Measurements from ENCODE around the gene PRICKLE2. TPM values are rescaled to one million over a fixed set of nuclear protein-coding genes. Genes with fewer than 3 reads are reported as not detected.

Gene PRICKLE2
- total RNA-seq, 1 experiment from 2014 or later: 4.2 TPM

DNA sequence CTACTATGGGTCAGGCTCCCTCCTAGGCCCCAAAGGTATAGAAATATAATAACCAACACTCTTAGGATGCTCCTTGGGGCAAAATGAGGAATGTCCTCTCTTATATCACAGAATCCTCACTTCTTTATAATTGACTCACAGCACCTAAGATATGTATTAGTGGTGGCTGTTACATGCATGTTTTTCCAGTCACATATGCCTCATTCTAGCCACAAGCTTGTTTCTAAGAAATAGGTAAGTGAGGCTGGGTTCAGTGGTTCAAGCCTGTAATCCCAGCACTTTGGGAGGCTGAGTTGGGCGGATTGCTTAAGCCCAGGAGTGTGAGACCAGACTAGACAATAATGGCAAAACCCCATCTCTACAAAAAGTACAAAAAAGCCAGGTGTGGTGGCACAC lies 144.0 kb downstream of the PRICKLE2 start:
- TF ChIP-seq, protein P1, sequence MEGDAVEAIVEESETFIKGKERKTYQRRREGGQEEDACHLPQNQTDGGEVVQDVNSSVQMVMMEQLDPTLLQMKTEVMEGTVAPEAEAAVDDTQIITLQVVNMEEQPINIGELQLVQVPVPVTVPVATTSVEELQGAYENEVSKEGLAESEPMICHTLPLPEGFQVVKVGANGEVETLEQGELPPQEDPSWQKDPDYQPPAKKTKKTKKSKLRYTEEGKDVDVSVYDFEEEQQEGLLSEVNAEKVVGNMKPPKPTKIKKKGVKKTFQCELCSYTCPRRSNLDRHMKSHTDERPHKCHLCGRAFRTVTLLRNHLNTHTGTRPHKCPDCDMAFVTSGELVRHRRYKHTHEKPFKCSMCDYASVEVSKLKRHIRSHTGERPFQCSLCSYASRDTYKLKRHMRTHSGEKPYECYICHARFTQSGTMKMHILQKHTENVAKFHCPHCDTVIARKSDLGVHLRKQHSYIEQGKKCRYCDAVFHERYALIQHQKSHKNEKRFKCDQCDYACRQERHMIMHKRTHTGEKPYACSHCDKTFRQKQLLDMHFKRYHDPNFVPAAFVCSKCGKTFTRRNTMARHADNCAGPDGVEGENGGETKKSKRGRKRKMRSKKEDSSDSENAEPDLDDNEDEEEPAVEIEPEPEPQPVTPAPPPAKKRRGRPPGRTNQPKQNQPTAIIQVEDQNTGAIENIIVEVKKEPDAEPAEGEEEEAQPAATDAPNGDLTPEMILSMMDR (IDR thresholded peaks at IDR 0.05; ENCODE audit: insufficient read depth in 1 of 2, low read depth in 1 of 2, low read length in 1 of 2, severe bottlenecking in 1 of 2, unreplicated experiment in 1 of 2): no peak
- H3K27ac Mint-ChIP-seq (ENCODE audit: unreplicated experiment): no peak overlapping the region
- no peak overlapping the region for H3K4me3 Mint-ChIP-seq (ENCODE audit: unreplicated experiment)
- no peaks in the 10 kb centered on the region for H3K36me3 ChIP-seq (ENCODE audit: control insufficient read depth, insufficient read depth, low read length)
- H3K27me3 Mint-ChIP-seq (ENCODE audit: insufficient read depth, unreplicated experiment): no peaks in the 10 kb centered on the region
- DNase-seq: no peak
- CTCF ChIA-PET: no interaction called here
- no peaks in the 10 kb centered on the region for H3K36me3 Mint-ChIP-seq (ENCODE audit: insufficient read depth, unreplicated experiment)
- no peaks in the 10 kb centered on the region for H3K9me3 Mint-ChIP-seq (ENCODE audit: unreplicated experiment)
- intact Hi-C loops (cut with micrococcal nuclease; ENCODE audit: unreplicated experiment): no loop called here
- BruUV-seq (replicated peaks): no TSS peak
- no peak overlapping the region for H3K4me3 ChIP-seq (ENCODE audit: low read depth, low read length)
- H3K4me1 ChIP-seq: peaks cover 19% of the 10 kb centered on the region; the same call in 1 of the 2 replicates
- H3K27me3 ChIP-seq (replicated peaks; ENCODE audit: control insufficient read depth, insufficient read depth, low read length): no peaks in the 10 kb centered on the region
- no peaks in the 10 kb centered on the region for H3K4me1 Mint-ChIP-seq (ENCODE audit: low read depth, unreplicated experiment)
- POLR2A ChIA-PET: no interaction called here
- no peaks in the 10 kb centered on the region for H3K9me3 ChIP-seq

GRCh38 chr3:64080616-64081234 lies 144.5 kb downstream of the PRICKLE2 start:
- no peaks in the 10 kb centered on the region for H3K36me3 ChIP-seq (ENCODE audit: control insufficient read depth, insufficient read depth, low read length)
- CTCF ChIA-PET: no interaction called here

DNA sequence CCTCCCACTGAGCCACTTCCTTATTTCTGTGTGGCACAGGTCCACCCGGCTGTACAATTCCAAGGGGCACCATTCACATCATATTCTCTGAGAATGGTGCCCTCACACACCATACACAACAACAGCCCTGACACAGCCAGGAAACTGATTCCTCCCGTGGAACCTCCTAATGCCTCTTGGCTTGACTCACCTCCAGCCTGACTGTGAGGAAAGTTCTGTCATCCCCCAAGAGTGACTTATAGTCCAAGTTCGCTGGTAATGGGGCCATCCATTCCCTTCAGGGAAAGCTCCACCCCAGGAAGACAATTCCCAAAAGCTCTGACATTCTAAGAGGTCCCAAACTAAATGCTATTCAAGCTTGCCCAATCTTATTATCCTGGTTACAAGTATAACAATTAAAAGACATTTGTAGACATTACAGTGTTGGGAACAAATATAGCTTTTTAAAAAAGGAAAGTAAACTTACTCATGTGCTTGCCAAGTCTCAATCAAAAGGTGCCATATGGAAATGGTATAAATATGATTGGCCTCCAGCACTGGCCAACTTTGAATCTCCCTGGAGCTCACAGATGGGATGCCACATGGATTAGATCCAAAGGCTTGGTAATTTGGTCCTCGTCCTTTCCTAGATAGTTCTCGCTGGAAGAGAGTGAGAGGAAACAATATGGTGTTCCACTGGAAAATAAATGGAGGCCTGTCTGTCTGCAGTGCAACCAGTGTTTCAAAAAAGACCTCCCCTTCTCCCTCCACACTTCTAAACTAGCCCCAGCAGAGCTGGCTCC lies 145.7 kb downstream of the PRICKLE2 start:
- H3K4me1 Mint-ChIP-seq (ENCODE audit: low read depth, unreplicated experiment): no peaks in the 10 kb centered on the region
- no peaks in the 10 kb centered on the region for H3K9me3 Mint-ChIP-seq (ENCODE audit: unreplicated experiment)
- intact Hi-C loops (cut with micrococcal nuclease; ENCODE audit: unreplicated experiment): no loop called here
- no TSS peak for BruUV-seq (replicated peaks)
- H3K27me3 Mint-ChIP-seq (ENCODE audit: insufficient read depth, unreplicated experiment): no peaks in the 10 kb centered on the region
- no peak overlapping the region for H3K4me3 ChIP-seq (ENCODE audit: low read depth, low read length)
- CTCF ChIA-PET: no interaction called here
- peaks cover 11% of the 10 kb centered on the region; the same call in 1 of the 2 replicates for H3K4me1 ChIP-seq
- no peaks in the 10 kb centered on the region for H3K9me3 ChIP-seq
- H3K36me3 ChIP-seq (ENCODE audit: control insufficient read depth, insufficient read depth, low read length): no peaks in the 10 kb centered on the region
- TF ChIP-seq, protein P1 (IDR thresholded peaks at IDR 0.05; ENCODE audit: insufficient read depth in 1 of 2, low read depth in 1 of 2, low read length in 1 of 2, severe bottlenecking in 1 of 2, unreplicated experiment in 1 of 2): no peak
- DNase-seq: no peak
- H3K36me3 Mint-ChIP-seq (ENCODE audit: insufficient read depth, unreplicated experiment): no peaks in the 10 kb centered on the region
- H3K27ac Mint-ChIP-seq (ENCODE audit: unreplicated experiment): no peak overlapping the region
- no peaks in the 10 kb centered on the region for H3K27me3 ChIP-seq (replicated peaks; ENCODE audit: control insufficient read depth, insufficient read depth, low read length)
- no peak overlapping the region for H3K4me3 Mint-ChIP-seq (ENCODE audit: unreplicated experiment)
- POLR2A ChIA-PET: no interaction called here

More at GRCh38 chr3:64080616-64081234, 144.5 kb downstream of the PRICKLE2 start:
- Mint-ChIP-seq H3K4me3 (ENCODE audit: unreplicated experiment) (no peak overlapping the region), H3K4me1 (ENCODE audit: low read depth, unreplicated experiment) (no peaks in the 10 kb centered on the region), H3K27me3 (ENCODE audit: insufficient read depth, unreplicated experiment) (no peaks in the 10 kb centered on the region), H3K36me3 (ENCODE audit: insufficient read depth, unreplicated experiment) (no peaks in the 10 kb centered on the region), H3K27ac (ENCODE audit: unreplicated experiment) (no peak overlapping the region), H3K9me3 (ENCODE audit: unreplicated experiment) (no peaks in the 10 kb centered on the region)
- intact Hi-C loops (cut with micrococcal nuclease; ENCODE audit: unreplicated experiment): no loop called here
- Histone ChIP-seq H3K4me3 (ENCODE audit: low read depth, low read length) (no peak overlapping the region), H3K27me3 (replicated peaks; ENCODE audit: control insufficient read depth, insufficient read depth, low read length) (no peaks in the 10 kb centered on the region), H3K9me3 (no peaks in the 10 kb centered on the region), H3K4me1 (peaks cover 18% of the 10 kb centered on the region; the same call in 1 of the 2 replicates)
- no peak for DNase-seq
- no TSS peak for BruUV-seq (replicated peaks)
- TF ChIP-seq, protein P1 (IDR thresholded peaks at IDR 0.05; ENCODE audit: insufficient read depth in 1 of 2, low read depth in 1 of 2, low read length in 1 of 2, severe bottlenecking in 1 of 2, unreplicated experiment in 1 of 2): no peak
- POLR2A ChIA-PET: no interaction called here
